Heart left ventricle (tissue), 16 donors: ENCODE measurements around the gene ARID5B. TPM values are rescaled to one million over a fixed set of nuclear protein-coding genes. Genes with fewer than 3 reads are reported as not detected.
A peak's percentile ranks its signal among the peaks of the same experiment; 100 is the strongest.

ENCODE experiments used
- ATAC-seq, 4 donors: fragments of 200-7000 bp; cut with Tn5 transposase; one replicate each; pipeline ENCODE4 v1.9.1; 2020 to 2022; ENCODE audit warnings: moderate library complexity in 4 of 4, mild to moderate bottlenecking in 3 of 4, moderate number of reproducible peaks in 1 of 4
- DNase-seq, 5 donors: peaks; one replicate each; pipeline ENCODE4 v3.0.0-alpha.2; 2020
- H3K27ac ChIP-seq, 12 donors: fragments of 200-600 bp; sonication (generic) in 4 of 12; one replicate each; pipeline versions ENCODE4 v1.5.0 to v1.8.0; 2016 to 2022; ENCODE audit warnings: mild to moderate bottlenecking in 2 of 12
- H3K27me3 ChIP-seq, 9 donors: fragments of 200-600 bp; sonication (generic) in 2 of 9; one replicate each; pipeline versions ENCODE4 v1.5.1 to v1.8.0; 2016 to 2022; ENCODE audit warnings: mild to moderate bottlenecking in 3 of 9
- H3K36me3 ChIP-seq, 9 donors: fragments of 200-600 bp; sonication (generic) in 2 of 9; one replicate each; pipeline versions ENCODE4 v1.5.0 to v1.8.0; 2018 to 2022; ENCODE audit warnings: mild to moderate bottlenecking in 2 of 9
- H3K4me1 ChIP-seq, 12 donors: fragments of 200-600 bp; sonication (generic) in 4 of 12; one replicate each; pipeline versions ENCODE4 v1.5.0 to v1.8.0; 2016 to 2022; ENCODE audit warnings: mild to moderate bottlenecking in 3 of 12
- H3K4me3 ChIP-seq, 12 donors: fragments of 200-600 bp; sonication (generic) in 4 of 12; one replicate each; pipeline versions ENCODE4 v1.5.0 to v1.8.0; 2017 to 2022; ENCODE audit warnings: mild to moderate bottlenecking in 9 of 12, moderate library complexity in 4 of 12
- H3K9me3 ChIP-seq, 12 donors: fragments of 200-600 bp; sonication (generic) in 4 of 12; one replicate each; pipeline versions ENCODE4 v1.5.0 to v1.8.0; 2016 to 2022; ENCODE audit warnings: mild to moderate bottlenecking in 1 of 12
- CTCF ChIP-seq, 12 donors: fragments of 200-600 bp; sonication (generic) in 4 of 12; IDR thresholded peaks; one replicate each; pipeline versions ENCODE4 v1.5.0 to v1.8.0; 2018 to 2022; ENCODE audit warnings: antibody characterized with exemption in 12 of 12, mild to moderate bottlenecking in 5 of 12
- POLR2A ChIP-seq, 2 donors: fragments of 450-650 bp; IDR thresholded peaks; one replicate each; pipeline ENCODE4 v1.6.1; 2017; ENCODE audit warnings: antibody characterized with exemption in 2 of 2, mild to moderate bottlenecking in 2 of 2, moderate library complexity in 2 of 2
- WGBS, 4 donors: extraction: QIAGEN DNeasy Blood & Tissue Kit in 2 of 4; methylation state at CpG; one replicate each; pipeline versions ENCODE4 v1.1.5 to v1.1.7; 2013 to 2018; 5-methylcytosine and 5-hydroxymethylcytosine counted together
- intact Hi-C, 10 donors: fragments of 100-400 bp; cut with DNase I; formaldehyde crosslinking; loops; one replicate each; pipeline versions ENCODE4 v1.11.1 to v1.14.2; 2022
- polyA plus RNA-seq, 2 donors: library from polyadenylated mRNA; stranded (reverse); fragments of 200-250 nt; gene quantifications; one replicate each; pipeline ENCODE4 v1.2.3, GENCODE V29; 2013
- total RNA-seq, 9 donors: library from RNA; depleted of rRNA in 2 of 9; stranded (reverse); fragments of >200 nt in 2 of 9; fragmentation: NEBNext Ultra II Directional in 3 of 9; extraction: Animal tissue kit (Norgen Biotek cat#: 25700) in 3 of 9; gene quantifications; one replicate each; pipeline versions ENCODE4 v1.1.0 to v1.2.4, GENCODE V29; 2016 to 2023
- donor health status: ischemic (EF 13 %, LVEDD 7.1; RV severe dilation, severe dysfunction).
- donor health status: healthy with polysubstance abuse.
- donor health status: DM: no; HTN: yes; CAD: no.
- donor health status: DM: no; HTN: no; CAD: no.
- donor health status: ischemic (EF 25% LVEDD 6.9; RV normal size, moderate dysfunction).
- donor health status: ischemic (EF 25% LVEDD 5.7; RV mildly dilated, moderate dysfunction).
- donor health status: healthy.
- donor health status: DM: yes; HTN: yes; CAD: no.
- donor health status: ischemic (EF 35%, LVEDD 5.7; RV mildly dilated, moderate dysfunction).
- donor health status: nonischemic (EF 11% LVEDD 7.7; RV severe dilation, severe dysfunction).
- donor health status: DM: yes; HTN: yes; CAD: no.
- donor health status: PGD.
- donor health status: ischemic (EF 29% LVEDD 5.4; RV normal size, mild dysfunction).
- donor health status: nonischemic (EF 23%, LVEDD 6.1; RV moderate dilation, normal function).

ARID5B gene
- total and polyA plus RNA-seq, 11 donors: 4.5 to 45.5 (median 26.6) TPM

DNA sequence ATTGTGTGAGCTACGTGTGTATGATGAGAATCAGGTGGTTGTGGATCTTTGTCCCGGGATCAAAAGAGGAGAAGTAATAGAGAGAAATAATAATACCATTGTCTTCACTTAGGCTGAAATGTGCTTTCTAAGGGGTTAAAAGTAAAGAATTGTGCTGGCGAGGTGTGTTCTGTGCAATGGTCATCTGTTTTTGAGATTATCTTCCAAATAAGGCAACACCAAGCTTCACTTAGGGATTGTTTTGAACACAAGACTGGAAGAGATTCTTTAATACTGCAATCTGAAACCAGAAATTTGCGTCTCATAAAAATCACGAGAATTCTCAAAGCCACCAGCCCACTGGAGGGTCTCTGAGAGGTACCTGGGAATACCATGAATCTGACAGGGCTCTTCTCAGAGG, 84.2 kb downstream of the ARID5B start:
- no peaks in the 10 kb centered on the region for H3K9me3 ChIP-seq
- TF ChIP-seq CTCF (IDR thresholded peaks at IDR 0.05): no peak
- TF ChIP-seq POLR2A (IDR thresholded peaks at IDR 0.05): no peak
- DNase-seq (no peak), ATAC-seq (peak in 1 of 4 donors; percentile 27)
- WGBS, 4 donors: 61 to 68% (median 63%) methylated on average over 5 of the region's 5 CpGs
- peak overlapping the region in 7 of 12 donors; percentile 8 to 78 (median 35) for H3K27ac ChIP-seq
- H3K27me3 ChIP-seq: no peaks in the 10 kb centered on the region
- H3K4me1 ChIP-seq: peaks cover 0 to 38% (median 26%) of the 10 kb centered on the region in 12 donors
- intact Hi-C loops: loop anchor here in 2 of 10 donors (10.0 kb wide), 1 partner anchor 81 kb away; the partner anchor contains the start of gene ARID5B (in 2 of the 2)
- H3K36me3 ChIP-seq: no peaks in the 10 kb centered on the region
- peak overlapping the region in 3 of 12 donors; percentile 5 to 20 (median 10) for H3K4me3 ChIP-seq

DNA sequence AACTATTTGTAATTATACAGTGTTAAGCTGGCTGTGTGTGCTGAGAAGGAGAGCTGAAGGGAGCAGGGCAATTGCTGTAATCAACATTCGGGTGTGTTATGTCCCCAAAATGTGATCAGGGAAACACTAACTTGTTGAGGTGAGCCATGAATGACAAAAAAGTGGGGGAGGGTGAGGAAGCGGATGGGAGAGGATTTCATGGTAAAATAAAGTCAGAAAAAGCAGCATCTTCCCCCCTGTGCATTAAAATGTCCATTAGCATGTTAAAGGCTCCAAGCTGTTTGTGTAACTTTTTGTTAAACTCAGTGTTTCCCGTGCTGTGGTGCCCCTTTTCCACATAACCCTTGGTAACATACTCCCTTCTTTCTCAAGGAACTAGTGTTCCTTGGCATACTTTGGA, 84.9 kb downstream of the ARID5B start:
- Histone ChIP-seq H3K4me3 (peak overlapping the region in 1 of 12 donors; percentile 5), H3K27ac (peak overlapping the region in 7 of 12 donors; percentile 8 to 78 (median 35)), H3K4me1 (peaks cover 0 to 39% (median 26%) of the 10 kb centered on the region in 12 donors), H3K27me3 (no peaks in the 10 kb centered on the region), H3K9me3 (no peaks in the 10 kb centered on the region), H3K36me3 (no peaks in the 10 kb centered on the region)
- ATAC-seq (no peak), DNase-seq (no peak)
- intact Hi-C loops: loop anchor here in 2 of 10 donors (10.0 kb wide), 1 partner anchor 82 kb away; the partner anchor contains the start of gene ARID5B (in 2 of the 2)
- TF ChIP-seq POLR2A (IDR thresholded peaks at IDR 0.05): no peak
- no peak for TF ChIP-seq CTCF (IDR thresholded peaks at IDR 0.05)
- WGBS, 4 donors: 66 to 78% (median 75%) methylated on average over 3 of the region's 3 CpGs

DNA sequence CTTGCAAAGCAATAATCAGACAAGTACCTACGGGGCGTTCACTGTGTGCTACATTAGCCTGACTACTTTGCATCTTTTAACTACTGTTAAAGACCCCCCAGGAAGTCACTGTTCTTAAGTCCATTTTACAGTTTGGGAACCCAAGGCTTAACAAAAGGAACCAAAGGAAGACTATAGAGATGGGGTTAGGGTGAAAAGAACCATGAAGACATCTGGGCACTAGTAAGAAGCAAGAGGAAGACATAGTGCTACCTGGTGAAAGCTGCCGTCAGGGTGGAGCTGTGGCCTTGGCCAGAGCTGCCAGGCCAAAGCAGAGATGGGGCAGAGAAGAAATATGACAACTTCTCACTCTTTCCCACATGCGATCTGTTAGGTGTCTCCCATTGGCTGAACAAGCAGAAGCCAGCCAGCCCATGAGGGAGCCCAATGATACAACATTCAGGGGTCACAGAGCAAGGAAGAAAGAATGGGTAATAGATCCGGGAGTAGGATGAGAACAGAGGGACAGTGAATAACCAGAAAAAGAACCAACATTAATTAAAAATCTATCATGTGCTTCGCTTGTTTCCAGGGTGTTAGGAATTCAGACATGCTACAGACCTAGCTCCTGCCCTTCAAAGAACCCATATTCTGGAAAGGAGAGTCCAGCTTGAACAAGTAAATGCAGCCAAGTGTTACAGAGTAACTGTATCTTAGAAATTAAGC, 85.4 kb downstream of the ARID5B start:
- Histone ChIP-seq H3K36me3 (no peaks in the 10 kb centered on the region), H3K27ac (peak overlapping the region in 5 of 12 donors; percentile 1 to 89 (median 75)), H3K4me3 (no peak overlapping the region), H3K9me3 (no peaks in the 10 kb centered on the region), H3K27me3 (no peaks in the 10 kb centered on the region), H3K4me1 (peaks cover 0 to 44% (median 27%) of the 10 kb centered on the region in 12 donors)
- no peak for TF ChIP-seq POLR2A (IDR thresholded peaks at IDR 0.05)
- no peak for TF ChIP-seq CTCF (IDR thresholded peaks at IDR 0.05)
- intact Hi-C loops: loop anchor here in 2 of 10 donors (10.0 kb wide), 1 partner anchor 82 kb away; the partner anchor contains the start of gene ARID5B (in 2 of the 2)
- DNase-seq: no peak
- 82 to 91% (median 84%) methylated on average over 6 of the region's 6 CpGs for WGBS, 4 donors
- ATAC-seq: no peak

- intact Hi-C loops: loop anchor here in 2 of 10 donors (10.0 kb wide), 1 partner anchor 83 kb away; the partner anchor contains the start of gene ARID5B (in 2 of the 2)
- TF ChIP-seq CTCF (IDR thresholded peaks at IDR 0.05): no peak
- TF ChIP-seq POLR2A (IDR thresholded peaks at IDR 0.05): no peak
- no peak for ATAC-seq
- 68 to 80% (median 77%) methylated on average over 3 of the region's 3 CpGs for WGBS, 4 donors
- DNase-seq: no peak
- no peaks in the 10 kb centered on the region for H3K9me3 ChIP-seq
- H3K4me1 ChIP-seq: peaks cover 0 to 50% (median 32%) of the 10 kb centered on the region in 12 donors
- no peaks in the 10 kb centered on the region for H3K36me3 ChIP-seq
- H3K4me3 ChIP-seq: peak overlapping the region in 5 of 12 donors; percentile 13 to 22 (median 16)
- no peaks in the 10 kb centered on the region for H3K27me3 ChIP-seq
- H3K27ac ChIP-seq: peak overlapping the region in 9 of 12 donors; percentile 1 to 89 (median 57)
Measured at GRCh38 chr10:61987537-61987936, 86.0 kb downstream of the ARID5B start.
